Caco-2 (cell line): Measurements from ENCODE around the gene GALNT18. TPM values are rescaled to one million over a fixed set of nuclear protein-coding genes. Genes with fewer than 3 reads are reported as not detected.

Source experiments
- BruUV-seq: library from RNA; stranded (reverse); fragments of 400-500 nt; replicated peaks from 2 replicates; lab custom pipeline; 2021; lab: Mats Ljungman, UMichigan
- CTCF ChIA-PET: fragments of 300-600 bp; sonication (Branson Sonifier 250); formaldehyde crosslinking; loops from one replicate; lab custom pipeline; 2022; ENCODE audit warnings: antibody characterized with exemption; lab: Charles Lee
- POLR2A ChIA-PET: fragments of 300-600 bp; sonication (Branson Sonifier 250); formaldehyde crosslinking; loops from one replicate; lab custom pipeline; 2022; ENCODE audit warnings: antibody characterized with exemption; lab: Charles Lee
- DNase-seq, 2 experiments: peaks; one replicate each; pipeline versions ENCODE4 v3.0.0 to v3.0.0-alpha.2; 2020 to 2022
- H3K27me3 ChIP-seq: replicated peaks from 2 replicates; pipeline ENCODE4 v1.6.0; 2011; ENCODE audit warnings: low read length; ENCODE audit not compliant: control insufficient read depth, insufficient read depth
- H3K36me3 ChIP-seq: 2 replicates; pipeline ENCODE4 v1.5.1; 2011; ENCODE audit warnings: low read length; ENCODE audit not compliant: control insufficient read depth, insufficient read depth
- H3K4me1 ChIP-seq: fragments of 250-450 bp; sonication (Bioruptor Pico); 2 replicates; pipeline ENCODE4 v1.5.1; 2020; ENCODE audit warnings: mild to moderate bottlenecking
- H3K4me3 ChIP-seq: 2 replicates; pipeline ENCODE4 v1.5.1; 2011; ENCODE audit warnings: low read depth, mild to moderate bottlenecking, control low read depth, low read length
- H3K9me3 ChIP-seq: fragments of 250-450 bp; sonication (Bioruptor Pico); 2 replicates; pipeline ENCODE4 v1.5.1; 2020; ENCODE audit warnings: mild to moderate bottlenecking, moderate library complexity
- H3K27ac Mint-ChIP-seq: one replicate; pipeline ENCODE4 v1.8.0; 2022; ENCODE audit warnings: mixed read lengths; ENCODE audit not compliant: unreplicated experiment
- H3K27me3 Mint-ChIP-seq: one replicate; pipeline ENCODE4 v1.8.0; 2022; ENCODE audit warnings: mixed read lengths; ENCODE audit not compliant: insufficient read depth, unreplicated experiment
- H3K36me3 Mint-ChIP-seq: one replicate; pipeline ENCODE4 v1.8.0; 2022; ENCODE audit warnings: mild to moderate bottlenecking, mixed read lengths; ENCODE audit not compliant: insufficient read depth, unreplicated experiment
- H3K4me1 Mint-ChIP-seq: one replicate; pipeline ENCODE4 v1.8.0; 2022; ENCODE audit warnings: low read depth, mixed read lengths; ENCODE audit not compliant: unreplicated experiment
- H3K4me3 Mint-ChIP-seq: one replicate; pipeline ENCODE4 v1.8.0; 2022; ENCODE audit warnings: mild to moderate bottlenecking, moderate library complexity, mixed read lengths; ENCODE audit not compliant: unreplicated experiment
- H3K9me3 Mint-ChIP-seq: one replicate; pipeline ENCODE4 v1.8.0; 2022; ENCODE audit warnings: mixed read lengths; ENCODE audit not compliant: unreplicated experiment
- CTCF ChIP-seq, 2 experiments: fragments of 200-600 bp in 1 of 2; IDR thresholded peaks; 1 replicate in 1 of 2; 2 replicates in 1 of 2; pipeline versions ENCODE4 v1.5.1 to v1.8.0; 2011 to 2022; ENCODE audit warnings: antibody characterized with exemption in 1 of 2, control low read depth in 1 of 2, inconsistent platforms in 1 of 2, low read depth in 1 of 2, low read length in 1 of 2, mild to moderate bottlenecking in 1 of 2, moderate library complexity in 1 of 2; ENCODE audit not compliant: insufficient read depth in 1 of 2, severe bottlenecking in 1 of 2, unreplicated experiment in 1 of 2
- intact Hi-C: fragments of 100-400 bp; cut with micrococcal nuclease; formaldehyde crosslinking; loops from one replicate; pipeline ENCODE4 v1.10.0; 2022; ENCODE audit not compliant: unreplicated experiment
- total RNA-seq: library from RNA; stranded (reverse); gene quantifications from 2 replicates; pipeline ENCODE4 v1.2.3, GENCODE V29; 2022

GALNT18 gene
- total RNA-seq, 1 experiment from 2014 or later = 0.43 TPM

GRCh38 chr11:11345099-11345498 is 276.7 kb downstream of the GALNT18 start:
- no TSS peak for BruUV-seq
- intact Hi-C loops = no loop called here
- peaks cover 8% of the 10 kb centered on the region; the same call in 1 of the 2 replicates for H3K4me1 ChIP-seq
- H3K4me1 Mint-ChIP-seq = peaks cover 9% of the 10 kb centered on the region
- CTCF ChIA-PET = no interaction called here
- H3K36me3 ChIP-seq = no peaks in the 10 kb centered on the region
- H3K36me3 Mint-ChIP-seq = no peaks in the 10 kb centered on the region
- no peaks in the 10 kb centered on the region for H3K9me3 Mint-ChIP-seq
- POLR2A ChIA-PET = no interaction called here
- no peak for TF ChIP-seq CTCF (IDR thresholded peaks at IDR 0.05; ENCODE audit: insufficient read depth in 1 of 2, low read depth in 1 of 2, low read length in 1 of 2, severe bottlenecking in 1 of 2, unreplicated experiment in 1 of 2)
- peaks cover 1% of the 10 kb centered on the region; the same call in 1 of the 2 replicates for H3K27me3 ChIP-seq
- no peak overlapping the region for H3K27ac Mint-ChIP-seq
- H3K27me3 Mint-ChIP-seq = peaks cover 17% of the 10 kb centered on the region
- H3K4me3 Mint-ChIP-seq = no peak overlapping the region
- H3K9me3 ChIP-seq = no peaks in the 10 kb centered on the region
- DNase-seq = no peak
- H3K4me3 ChIP-seq = no peak overlapping the region

GRCh38 chr11:11344045-11344444 is 277.8 kb downstream of the GALNT18 start:
- H3K27me3 ChIP-seq = peaks cover 1% of the 10 kb centered on the region; the same call in 1 of the 2 replicates
- no peaks in the 10 kb centered on the region for H3K36me3 Mint-ChIP-seq
- peaks cover 8% of the 10 kb centered on the region; the same call in 1 of the 2 replicates for H3K4me1 ChIP-seq
- H3K4me3 Mint-ChIP-seq = no peak overlapping the region
- no peaks in the 10 kb centered on the region for H3K36me3 ChIP-seq
- peaks cover 20% of the 10 kb centered on the region for H3K27me3 Mint-ChIP-seq
- DNase-seq = no peak
- BruUV-seq = no TSS peak
- no peaks in the 10 kb centered on the region for H3K9me3 Mint-ChIP-seq
- ChIA-PET CTCF (no interaction called here), POLR2A (no interaction called here)
- TF ChIP-seq CTCF (IDR thresholded peaks at IDR 0.05; ENCODE audit: insufficient read depth in 1 of 2, low read depth in 1 of 2, low read length in 1 of 2, severe bottlenecking in 1 of 2, unreplicated experiment in 1 of 2) = no peak
- no peaks in the 10 kb centered on the region for H3K9me3 ChIP-seq
- H3K4me3 ChIP-seq = no peak overlapping the region
- intact Hi-C loops = no loop called here
- H3K27ac Mint-ChIP-seq = no peak overlapping the region
- H3K4me1 Mint-ChIP-seq = peaks cover 8% of the 10 kb centered on the region

GRCh38 chr11:11338304-11338703 is 283.5 kb downstream of the GALNT18 start:
- intact Hi-C loops = no loop called here
- no peaks in the 10 kb centered on the region for H3K4me1 Mint-ChIP-seq
- H3K27ac Mint-ChIP-seq = no peak overlapping the region
- no peak for DNase-seq
- Histone ChIP-seq H3K27me3 (no peaks in the 10 kb centered on the region), H3K36me3 (no peaks in the 10 kb centered on the region), H3K4me1 (no peaks in the 10 kb centered on the region), H3K9me3 (no peaks in the 10 kb centered on the region), H3K4me3 (no peak overlapping the region)
- no TSS peak for BruUV-seq
- H3K9me3 Mint-ChIP-seq = no peaks in the 10 kb centered on the region
- POLR2A ChIA-PET = no interaction called here
- H3K4me3 Mint-ChIP-seq = no peak overlapping the region
- peaks cover 23% of the 10 kb centered on the region for H3K27me3 Mint-ChIP-seq
- TF ChIP-seq CTCF (IDR thresholded peaks at IDR 0.05; ENCODE audit: insufficient read depth in 1 of 2, low read depth in 1 of 2, low read length in 1 of 2, severe bottlenecking in 1 of 2, unreplicated experiment in 1 of 2) = no peak
- CTCF ChIA-PET = no interaction called here
- H3K36me3 Mint-ChIP-seq = no peaks in the 10 kb centered on the region
